Bronchial epithelial cell (primary cell): ENCODE results near the gene IFNG-AS1. TPM values are rescaled to one million over a fixed set of nuclear protein-coding genes. Genes with fewer than 3 reads are reported as not detected.

Experiments used
- DNase-seq: peaks from one replicate; pipeline ENCODE4 v3.0.0-alpha.2; 2010; ENCODE audit warnings: low read depth
- FAIRE-seq: peaks from 2 replicates; lab custom pipeline; 2011; peaks lifted over from hg19 to GRCh38; lab: Jason Lieb, UNC
- H3K27me3 ChIP-seq: 2 replicates; pipeline ENCODE4 v1.5.1; 2011; ENCODE audit warnings: low read length; ENCODE audit not compliant: control insufficient read depth, insufficient read depth
- H3K36me3 ChIP-seq: 2 replicates; pipeline ENCODE4 v1.5.1; 2011; ENCODE audit warnings: low read length; ENCODE audit not compliant: control insufficient read depth, insufficient read depth
- H3K4me3 ChIP-seq: 2 replicates; pipeline ENCODE4 v1.5.1; 2011; ENCODE audit warnings: mild to moderate bottlenecking, low read depth, low read length, control low read depth
- CTCF ChIP-seq: IDR thresholded peaks from 2 replicates; pipeline ENCODE4 v1.5.1; 2011; ENCODE audit warnings: mild to moderate bottlenecking, moderate library complexity, low read length, control low read depth, inconsistent platforms; ENCODE audit not compliant: insufficient read depth, severe bottlenecking
- total RNA-seq: library from RNA; depleted of rRNA; stranded (reverse); fragments of >200 nt; gene quantifications from 2 replicates; pipeline ENCODE4 v1.2.1, GENCODE V29; 2014

The IFNG-AS1 gene
- total RNA-seq, 1 donor from 2014 or later, result not detected

GRCh38 chr12:67994046-67994445 lies 4.8 kb downstream of the IFNG-AS1 start:
- TF ChIP-seq CTCF, result no peak
- DNase-seq, result no peak
- FAIRE-seq, result no peak
- no peak overlapping the region for H3K4me3 ChIP-seq
- no peaks in the 10 kb centered on the region for H3K27me3 ChIP-seq
- H3K36me3 ChIP-seq, result no peaks in the 10 kb centered on the region

GRCh38 chr12:67996347-67996746 lies 7.1 kb downstream of the IFNG-AS1 start:
- Histone ChIP-seq H3K27me3 (no peaks in the 10 kb centered on the region), H3K36me3 (no peaks in the 10 kb centered on the region), H3K4me3 (no peak overlapping the region)
- DNase-seq (no peak), FAIRE-seq (no peak)
- no peak for TF ChIP-seq CTCF

- no peak for DNase-seq
- H3K36me3 ChIP-seq, result no peaks in the 10 kb centered on the region
- FAIRE-seq, result no peak
- H3K4me3 ChIP-seq, result no peak overlapping the region
- TF ChIP-seq CTCF, result no peak
- no peaks in the 10 kb centered on the region for H3K27me3 ChIP-seq
These were observed 9.1 kb downstream of the IFNG-AS1 start for GRCh38 chr12:67998379-67998778.

GRCh38 chr12:67999244-67999643 lies 10.0 kb downstream of the IFNG-AS1 start:
- DNase-seq, result no peak
- FAIRE-seq, result no peak
- H3K27me3 ChIP-seq, result no peaks in the 10 kb centered on the region

GRCh38 chr12:68001486-68002466 lies 12.5 kb downstream of the IFNG-AS1 start:
- FAIRE-seq, result no peak
- no peak overlapping the region for H3K4me3 ChIP-seq
- no peaks in the 10 kb centered on the region for H3K36me3 ChIP-seq
- no peaks in the 10 kb centered on the region for H3K27me3 ChIP-seq
- TF ChIP-seq CTCF, result peak; percentile 52
- DNase-seq, result peak; percentile 26

More at GRCh38 chr12:67999244-67999643, 10.0 kb downstream of the IFNG-AS1 start:
- Histone ChIP-seq H3K4me3 (no peak overlapping the region), H3K36me3 (no peaks in the 10 kb centered on the region)
- TF ChIP-seq CTCF, result no peak

GRCh38 chr12:68003777-68004176 lies 14.5 kb downstream of the IFNG-AS1 start:
- no peak overlapping the region for H3K4me3 ChIP-seq
- no peak for DNase-seq
- no peaks in the 10 kb centered on the region for H3K36me3 ChIP-seq
- no peaks in the 10 kb centered on the region for H3K27me3 ChIP-seq
- no peak for FAIRE-seq
- no peak for TF ChIP-seq CTCF
